HEK293 (cell line): Measurements from ENCODE around the gene LAMC3.

ENCODE experiments used
- CTCF ChIA-PET: fragments of 350-600 bp; formaldehyde crosslinking; extraction: SDS; loops from one replicate; lab custom pipeline; 2021; ENCODE audit warnings: antibody characterized with exemption; lab: Yijun Ruan, JAX
- POLR2A ChIA-PET: fragments of 300-600 bp; formaldehyde crosslinking; extraction: SDS; loops from one replicate; lab custom pipeline; 2020; ENCODE audit warnings: antibody characterized with exemption, inconsistent platforms; lab: Yijun Ruan, JAX
- H3K27ac ChIP-seq: fragments of 200-500 bp; sonication (Bioruptor generic); 2 replicates; pipeline ENCODE4 v1.5.1; 2014; ENCODE audit warnings: low read depth, low read length, control low read depth, inconsistent platforms; ENCODE audit errors: extremely low read depth
- H3K36me3 ChIP-seq, 2 experiments: fragments of 200-500 bp in 1 of 2; sonication (Bioruptor generic) in 1 of 2; 1 replicate in 1 of 2; 2 replicates in 1 of 2; pipeline ENCODE4 v1.5.1; 2014 to 2017; ENCODE audit warnings: inconsistent platforms in 2 of 2, low read length in 2 of 2; ENCODE audit not compliant: control insufficient read depth in 2 of 2, insufficient read depth in 1 of 2
- H3K4me1 ChIP-seq: fragments of 200-500 bp; sonication (Bioruptor generic); 2 replicates; pipeline ENCODE4 v1.5.1; 2014; ENCODE audit warnings: mild to moderate bottlenecking, low read length, inconsistent platforms; ENCODE audit not compliant: control insufficient read depth, insufficient read depth
- H3K4me3 ChIP-seq: 2 replicates; pipeline ENCODE4 v1.5.1; 2011; ENCODE audit warnings: low read depth, mild to moderate bottlenecking, control low read depth, low read length, moderate library complexity
- H3K9me3 ChIP-seq: fragments of 200-500 bp; sonication (Bioruptor generic); 2 replicates; pipeline ENCODE4 v1.5.1; 2014; ENCODE audit warnings: low read depth, low read length, inconsistent platforms; ENCODE audit not compliant: control insufficient read depth, insufficient read depth
- BCL6B ChIP-seq: fragments of 450-650 bp; formaldehyde crosslinking; IDR thresholded peaks from 2 replicates; pipeline ENCODE4 v1.5.1; 2017; ENCODE audit warnings: missing biosample characterization, missing genetic modification characterization
- HIC1 ChIP-seq: fragments of 450-650 bp; formaldehyde crosslinking; IDR thresholded peaks from 2 replicates; pipeline ENCODE4 v1.5.1; 2016; ENCODE audit warnings: missing biosample characterization, missing genetic modification characterization
- PBX3 ChIP-seq: sonication (generic); formaldehyde crosslinking; IDR thresholded peaks from 2 replicates; pipeline ENCODE4 v1.8.1; 2022; ENCODE audit warnings: mild to moderate bottlenecking, moderate library complexity, missing genetic modification reagents
- PRDM10 ChIP-seq: fragments of 450-650 bp; formaldehyde crosslinking; IDR thresholded peaks from 2 replicates; pipeline ENCODE4 v1.5.1; 2016; ENCODE audit warnings: missing biosample characterization, missing genetic modification characterization
- REPIN1 ChIP-seq: fragments of 450-650 bp; formaldehyde crosslinking; IDR thresholded peaks from 2 replicates; pipeline ENCODE4 v1.5.1; 2017; ENCODE audit warnings: missing biosample characterization, missing genetic modification characterization, low read depth
- WT1 ChIP-seq: fragments of 450-650 bp; formaldehyde crosslinking; IDR thresholded peaks from 2 replicates; pipeline ENCODE4 v1.5.1; 2016; ENCODE audit warnings: missing biosample characterization, missing genetic modification characterization
- ZBTB44 ChIP-seq: fragments of 450-650 bp; IDR thresholded peaks from 2 replicates; pipeline ENCODE4 v1.5.1; 2018; ENCODE audit warnings: missing biosample characterization, mild to moderate bottlenecking, missing genetic modification characterization
- ZEB2 ChIP-seq: fragments of 450-650 bp; formaldehyde crosslinking; IDR thresholded peaks from 2 replicates; pipeline ENCODE4 v1.5.1; 2016; ENCODE audit warnings: missing biosample characterization, missing genetic modification characterization
- ZFP41 ChIP-seq: fragments of 450-650 bp; formaldehyde crosslinking; IDR thresholded peaks from 2 replicates; pipeline ENCODE4 v1.5.1; 2016; ENCODE audit warnings: missing biosample characterization, missing genetic modification characterization, borderline replicate concordance
- ZIC2 ChIP-seq: fragments of 450-650 bp; formaldehyde crosslinking; IDR thresholded peaks from 2 replicates; pipeline ENCODE4 v1.5.1; 2016; ENCODE audit warnings: missing biosample characterization, missing genetic modification characterization
- ZNF121 ChIP-seq: fragments of 450-650 bp; formaldehyde crosslinking; IDR thresholded peaks from 2 replicates; pipeline ENCODE4 v1.5.1; 2016; ENCODE audit warnings: missing biosample characterization, missing genetic modification characterization
- ZNF148 ChIP-seq: fragments of 450-650 bp; formaldehyde crosslinking; IDR thresholded peaks from 2 replicates; pipeline ENCODE4 v1.5.0; 2017; ENCODE audit warnings: missing biosample characterization, missing genetic modification characterization, borderline replicate concordance
- ZNF174 ChIP-seq: fragments of 450-650 bp; formaldehyde crosslinking; IDR thresholded peaks from 2 replicates; pipeline ENCODE4 v1.5.0; 2017; ENCODE audit warnings: missing biosample characterization, mild to moderate bottlenecking, missing genetic modification characterization
- ZNF2 ChIP-seq: fragments of 450-650 bp; formaldehyde crosslinking; IDR thresholded peaks from 2 replicates; pipeline ENCODE4 v1.5.1; 2016; ENCODE audit warnings: missing biosample characterization, missing genetic modification characterization
- ZNF37A ChIP-seq: fragments of 450-650 bp; IDR thresholded peaks from 2 replicates; pipeline ENCODE4 v1.5.1; 2018; ENCODE audit warnings: missing biosample characterization, missing genetic modification characterization
- ZNF449 ChIP-seq: fragments of 450-650 bp; formaldehyde crosslinking; IDR thresholded peaks from 2 replicates; pipeline ENCODE4 v1.5.1; 2017; ENCODE audit warnings: missing biosample characterization, mild to moderate bottlenecking, missing genetic modification characterization, moderate library complexity
- ZNF501 ChIP-seq: fragments of 450-650 bp; formaldehyde crosslinking; IDR thresholded peaks from 2 replicates; pipeline ENCODE4 v1.5.1; 2016; ENCODE audit warnings: missing biosample characterization, missing genetic modification characterization
- ZNF548 ChIP-seq: fragments of 450-650 bp; formaldehyde crosslinking; IDR thresholded peaks from 2 replicates; pipeline ENCODE4 v1.5.1; 2016; ENCODE audit warnings: missing biosample characterization, missing genetic modification characterization
- ZNF580 ChIP-seq: fragments of 450-650 bp; formaldehyde crosslinking; IDR thresholded peaks from 2 replicates; pipeline ENCODE4 v1.5.1; 2016; ENCODE audit warnings: missing biosample characterization, missing genetic modification characterization
- ZNF585B ChIP-seq: fragments of 450-650 bp; formaldehyde crosslinking; IDR thresholded peaks from 2 replicates; pipeline ENCODE4 v1.5.1; 2016; ENCODE audit warnings: missing biosample characterization, missing genetic modification characterization
- ZNF701 ChIP-seq: fragments of 450-650 bp; formaldehyde crosslinking; IDR thresholded peaks from 2 replicates; pipeline ENCODE4 v1.5.1; 2016; ENCODE audit warnings: missing biosample characterization, missing genetic modification characterization
- ZNF747 ChIP-seq: fragments of 450-650 bp; formaldehyde crosslinking; IDR thresholded peaks from 2 replicates; pipeline ENCODE4 v1.5.1; 2016; ENCODE audit warnings: missing biosample characterization, missing genetic modification characterization
- ZSCAN23 ChIP-seq: fragments of 450-650 bp; formaldehyde crosslinking; IDR thresholded peaks from 2 replicates; pipeline ENCODE4 v1.5.1; 2016; ENCODE audit warnings: missing biosample characterization, missing genetic modification characterization

The LAMC3 gene

GRCh38 chr9:131046581-131047202 lies 37.7 kb downstream of the LAMC3 start:
- H3K36me3 ChIP-seq: peaks cover 0 to 8% of the 10 kb centered on the region in 2 experiments; a peak in 1 of 3 replicates
- H3K4me1 ChIP-seq: no peaks in the 10 kb centered on the region
- CTCF ChIA-PET: interaction anchor here (0.6 to 5.8 kb wide), 71 partner anchors 10 to 966 kb away, joined by 3 to 65 read pairs (median 4); partner anchors contain the start of genes LAMC3 and NUP214
- H3K27ac ChIP-seq: no peak overlapping the region
- POLR2A ChIA-PET: interaction anchor here (0.6 to 1.3 kb wide), 9 partner anchors 34 to 346 kb away, joined by 3 to 5 read pairs (median 3); no protein-coding TSS in a partner anchor
- no peaks in the 10 kb centered on the region for H3K9me3 ChIP-seq
- H3K4me3 ChIP-seq: no peak overlapping the region
- TF ChIP-seq ZNF2 (tag by site-specific recombination) (0 out of 2 replicates have a peak, but pooled peaks have one; percentile 57), ZNF148 (tag by site-specific recombination) (no peak), ZNF548 (tag by site-specific recombination) (no peak), WT1 (tag by site-specific recombination) (no peak), ZNF585B (tag by site-specific recombination) (no peak), ZIC2 (tag by site-specific recombination) (no peak), ZFP41 (tag by site-specific recombination) (no peak), ZNF449 (no peak), ZNF580 (tag by site-specific recombination) (no peak), ZNF174 (tag by site-specific recombination) (no peak), ZNF701 (no peak), ZNF501 (no peak), ZNF37A (tag by site-specific recombination) (no peak), REPIN1 (tag by site-specific recombination) (no peak), PBX3 (CRISPR knock-in tag) (no peak), HIC1 (tag by site-specific recombination) (no peak), ZBTB44 (tag by site-specific recombination) (no peak), ZNF747 (tag by site-specific recombination) (no peak), ZNF121 (peak; percentile 81; the same call in 1 of the 2 replicates), ZSCAN23 (no peak), ZEB2 (tag by site-specific recombination) (no peak), BCL6B (tag by site-specific recombination) (no peak), PRDM10 (tag by site-specific recombination) (no peak)
